Measurements from ENCODE around the gene EZH1.

The EZH1 gene

GRCh38 chr17:42675348-42675964, 69.4 kb downstream of the EZH1 start:
- Histone ChIP-seq H4K8ac (ENCODE audit: low read depth, low read length) (no peak overlapping the region), H3K27ac (replicated peaks; ENCODE audit: low read length) (no peak overlapping the region), H3K23ac (ENCODE audit: low read depth, low read length, poor library complexity) (peak overlapping the region; percentile 97), H2BK5ac (ENCODE audit: low read length) (peak overlapping the region; percentile 94), H2AK5ac (ENCODE audit: low read depth, low read length) (peak overlapping the region; percentile 94), H3K14ac (ENCODE audit: low read length) (peak overlapping the region; percentile 96), H3K4me3 (ENCODE audit: low read length in 2 of 2) (peak overlapping the region; percentile 93 to 94), H3K27me3 (ENCODE audit: control insufficient read depth in 3 of 3, insufficient read depth in 3 of 3, low read depth in 1 of 3, low read length in 3 of 3) (peaks cover 0 to 55% (median 10%) of the 10 kb centered on the region in 3 experiments), H2BK12ac (ENCODE audit: low read length) (peak overlapping the region; percentile 41), H2AFZ (ENCODE audit: low read length) (peak overlapping the region; percentile 93), H3K4ac (ENCODE audit: low read length) (peak overlapping the region; percentile 76), H4K91ac (ENCODE audit: low read depth, low read length, poor library complexity) (no peak overlapping the region), H2BK120ac (ENCODE audit: low read depth, low read length) (no peak overlapping the region), H3K9me3 (replicated peaks in 1 of 2; ENCODE audit: control insufficient read depth in 2 of 2, insufficient read depth in 1 of 2, low read depth in 1 of 2, low read length in 2 of 2) (peaks cover 0 to 2% of the 10 kb centered on the region in 2 donors), H3K4me1 (ENCODE audit: control insufficient read depth in 2 of 2, insufficient read depth in 1 of 2, low read depth in 1 of 2, low read length in 2 of 2) (peaks cover 24 to 49% of the 10 kb centered on the region in 2 donors), H3K79me1 (ENCODE audit: low read depth, low read length) (peaks cover 18% of the 10 kb centered on the region), H3K9ac (ENCODE audit: low read depth, low read length, poor library complexity) (peak overlapping the region; percentile 98), H3K4me2 (ENCODE audit: insufficient read depth, low read length, poor library complexity, severe bottlenecking) (peak overlapping the region; percentile 99), H3K36me3 (replicated peaks in 1 of 2; ENCODE audit: control insufficient read depth in 2 of 2, insufficient read depth in 2 of 2, low read length in 2 of 2) (peaks cover 4 to 36% of the 10 kb centered on the region in 2 donors), H3K18ac (ENCODE audit: low read length) (peak overlapping the region; percentile 98), H2BK15ac (ENCODE audit: low read length) (peak overlapping the region; percentile 97)
- WGBS, 2 donors (ENCODE audit: extremely low coverage in 2 of 2, insufficient read length in 2 of 2, insufficient replicate concordance in 1 of 2) = no CpG with 5 or more reads among the region's 27 CpGs
- DNase-seq (ENCODE audit: low spot score) = no peak

- Histone ChIP-seq H3K27me3 (ENCODE audit: control insufficient read depth in 3 of 3, insufficient read depth in 3 of 3, low read depth in 1 of 3, low read length in 3 of 3) (peaks cover 0 to 58% (median 10%) of the 10 kb centered on the region in 3 experiments), H4K91ac (ENCODE audit: low read depth, low read length, poor library complexity) (no peak overlapping the region), H3K9me3 (replicated peaks in 1 of 2; ENCODE audit: control insufficient read depth in 2 of 2, insufficient read depth in 1 of 2, low read depth in 1 of 2, low read length in 2 of 2) (peaks cover 0 to 2% of the 10 kb centered on the region in 2 donors), H2BK15ac (ENCODE audit: low read length) (no peak overlapping the region), H3K9ac (ENCODE audit: low read depth, low read length, poor library complexity) (no peak overlapping the region), H3K14ac (ENCODE audit: low read length) (no peak overlapping the region), H3K4me3 (ENCODE audit: low read length in 2 of 2) (peak overlapping the region; percentile 93 to 94), H2BK120ac (ENCODE audit: low read depth, low read length) (no peak overlapping the region), H3K23ac (ENCODE audit: low read depth, low read length, poor library complexity) (peak overlapping the region; percentile 89), H3K4ac (ENCODE audit: low read length) (peak overlapping the region; percentile 66), H2AK5ac (ENCODE audit: low read depth, low read length) (peak overlapping the region; percentile 75), H2BK12ac (ENCODE audit: low read length) (no peak overlapping the region), H3K18ac (ENCODE audit: low read length) (peak overlapping the region; percentile 84), H2AFZ (ENCODE audit: low read length) (no peak overlapping the region), H3K4me2 (ENCODE audit: insufficient read depth, low read length, poor library complexity, severe bottlenecking) (peak overlapping the region; percentile 99), H3K4me1 (ENCODE audit: control insufficient read depth in 2 of 2, insufficient read depth in 1 of 2, low read depth in 1 of 2, low read length in 2 of 2) (peaks cover 18 to 47% of the 10 kb centered on the region in 2 donors), H3K79me1 (ENCODE audit: low read depth, low read length) (peaks cover 19% of the 10 kb centered on the region), H4K8ac (ENCODE audit: low read depth, low read length) (no peak overlapping the region), H3K36me3 (replicated peaks in 1 of 2; ENCODE audit: control insufficient read depth in 2 of 2, insufficient read depth in 2 of 2, low read length in 2 of 2) (peaks cover 4 to 39% of the 10 kb centered on the region in 2 donors), H2BK5ac (ENCODE audit: low read length) (peak overlapping the region; percentile 94), H3K27ac (replicated peaks; ENCODE audit: low read length) (no peak overlapping the region)
- no peak for DNase-seq (ENCODE audit: low spot score)
- no CpG with 5 or more reads among the region's 9 CpGs for WGBS, 2 donors (ENCODE audit: extremely low coverage in 2 of 2, insufficient read length in 2 of 2, insufficient replicate concordance in 1 of 2)
These were observed 70.0 kb downstream of the EZH1 start for GRCh38 chr17:42674755-42675347.

GRCh38 chr17:42673885-42674754, 70.7 kb downstream of the EZH1 start:
- no peak overlapping the region for H3K27ac ChIP-seq (replicated peaks; ENCODE audit: low read length)
- no peak overlapping the region for H2BK12ac ChIP-seq (ENCODE audit: low read length)
- H4K8ac ChIP-seq (ENCODE audit: low read depth, low read length) = no peak overlapping the region
- H2BK5ac ChIP-seq (ENCODE audit: low read length) = no peak overlapping the region
- peak overlapping the region; percentile 16 for H3K9ac ChIP-seq (ENCODE audit: low read depth, low read length, poor library complexity)
- H3K4ac ChIP-seq (ENCODE audit: low read length) = no peak overlapping the region
- DNase-seq (ENCODE audit: low spot score) = no peak
- peak overlapping the region; percentile 28 for H3K4me2 ChIP-seq (ENCODE audit: insufficient read depth, low read length, poor library complexity, severe bottlenecking)
- H3K4me1 ChIP-seq (ENCODE audit: control insufficient read depth in 2 of 2, insufficient read depth in 1 of 2, low read depth in 1 of 2, low read length in 2 of 2) = peaks cover 17 to 44% of the 10 kb centered on the region in 2 donors
- H3K36me3 ChIP-seq (replicated peaks in 1 of 2; ENCODE audit: control insufficient read depth in 2 of 2, insufficient read depth in 2 of 2, low read length in 2 of 2) = peaks cover 4 to 46% of the 10 kb centered on the region in 2 donors
- H3K18ac ChIP-seq (ENCODE audit: low read length) = peak overlapping the region; percentile 44
- H4K91ac ChIP-seq (ENCODE audit: low read depth, low read length, poor library complexity) = no peak overlapping the region
- peaks cover 0 to 58% (median 10%) of the 10 kb centered on the region in 3 experiments for H3K27me3 ChIP-seq (ENCODE audit: control insufficient read depth in 3 of 3, insufficient read depth in 3 of 3, low read depth in 1 of 3, low read length in 3 of 3)
- no peak overlapping the region for H2BK15ac ChIP-seq (ENCODE audit: low read length)
- H2BK120ac ChIP-seq (ENCODE audit: low read depth, low read length) = no peak overlapping the region
- peak overlapping the region; percentile 84 for H2AK5ac ChIP-seq (ENCODE audit: low read depth, low read length)
- peaks cover 19% of the 10 kb centered on the region for H3K79me1 ChIP-seq (ENCODE audit: low read depth, low read length)
- H3K14ac ChIP-seq (ENCODE audit: low read length) = no peak overlapping the region
- H3K9me3 ChIP-seq (replicated peaks in 1 of 2; ENCODE audit: control insufficient read depth in 2 of 2, insufficient read depth in 1 of 2, low read depth in 1 of 2, low read length in 2 of 2) = peaks cover 0 to 2% of the 10 kb centered on the region in 2 donors
- peak overlapping the region; percentile 29 for H3K23ac ChIP-seq (ENCODE audit: low read depth, low read length, poor library complexity)
- peak overlapping the region in 1 of 2 donors; percentile 94 for H3K4me3 ChIP-seq (ENCODE audit: low read length in 2 of 2)
- no CpG with 5 or more reads among the region's 32 CpGs for WGBS, 2 donors (ENCODE audit: extremely low coverage in 2 of 2, insufficient read length in 2 of 2, insufficient replicate concordance in 1 of 2)
- no peak overlapping the region for H2AFZ ChIP-seq (ENCODE audit: low read length)
